ENCODE measurements around the gene ATCAY.
A peak's percentile ranks its signal among the peaks of the same experiment; 100 is the strongest.

The ATCAY gene

DNA sequence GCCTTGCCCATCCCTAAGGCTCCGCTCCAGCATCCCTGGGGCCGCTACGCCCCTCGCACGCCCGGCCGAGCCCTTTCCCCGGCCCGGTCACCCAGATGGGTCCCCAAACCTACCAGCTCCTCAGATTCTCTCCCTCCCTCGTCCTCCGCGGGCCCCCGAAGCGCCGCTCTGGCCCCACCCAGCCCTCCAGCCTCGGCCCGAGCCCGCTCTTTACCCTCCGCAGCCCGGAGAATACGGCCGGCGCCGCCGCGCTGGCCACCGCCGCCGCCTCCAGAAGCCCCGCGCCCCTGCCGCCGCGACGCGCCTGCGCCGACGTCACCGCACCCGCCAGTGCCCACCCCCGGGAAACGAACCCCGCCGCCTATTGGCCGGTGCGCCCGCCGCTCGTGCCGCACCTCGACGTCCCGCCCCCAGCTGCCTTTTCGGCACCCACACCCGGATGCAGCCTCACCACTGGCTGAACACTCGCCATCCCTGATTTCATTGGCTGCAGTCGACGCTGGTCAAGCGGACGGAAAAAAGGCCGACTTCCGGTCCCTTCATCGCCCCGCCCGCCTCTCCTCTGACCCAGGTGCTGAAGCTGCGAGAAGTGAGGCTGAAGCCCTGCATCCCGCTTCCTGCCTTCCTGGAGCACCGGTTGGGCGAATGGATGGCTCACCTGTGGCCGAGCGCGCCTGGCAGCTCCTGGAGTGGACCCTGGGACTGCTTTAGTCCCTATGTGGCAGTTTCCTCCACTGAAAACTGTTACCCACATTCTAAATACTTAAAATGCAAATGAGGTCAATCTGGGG is 90.5 kb downstream of the ATCAY start, which contains the start of gene DAPK3:
DAPK3 (minus strand) TSS at position 292 of the 791 bp plus-strand sequence. CDS start 1,364 bp downstream, outside the sequence.
- peak; percentile 95 to 97 for DNase-seq

DNA sequence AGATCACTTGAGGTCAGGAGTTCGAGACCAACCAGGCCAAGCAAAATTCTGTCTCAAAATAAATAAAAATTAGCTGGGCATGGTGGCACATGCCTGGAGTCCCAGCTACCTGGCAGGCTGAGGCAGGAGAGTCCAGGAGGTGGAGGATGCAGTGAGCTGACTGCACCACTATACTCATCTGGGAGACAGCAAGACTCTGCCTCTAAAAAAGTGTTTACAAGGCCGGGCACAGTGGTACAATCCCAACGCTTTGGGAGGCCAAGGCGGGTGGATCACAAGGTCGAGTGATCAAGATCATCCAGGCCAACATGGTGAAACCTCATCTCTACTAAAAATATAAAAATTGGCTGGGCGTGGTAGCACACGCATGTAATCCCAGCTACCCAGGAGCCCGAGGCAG is 94.7 kb downstream of the ATCAY start:
- DNase-seq, result no peak

DNA sequence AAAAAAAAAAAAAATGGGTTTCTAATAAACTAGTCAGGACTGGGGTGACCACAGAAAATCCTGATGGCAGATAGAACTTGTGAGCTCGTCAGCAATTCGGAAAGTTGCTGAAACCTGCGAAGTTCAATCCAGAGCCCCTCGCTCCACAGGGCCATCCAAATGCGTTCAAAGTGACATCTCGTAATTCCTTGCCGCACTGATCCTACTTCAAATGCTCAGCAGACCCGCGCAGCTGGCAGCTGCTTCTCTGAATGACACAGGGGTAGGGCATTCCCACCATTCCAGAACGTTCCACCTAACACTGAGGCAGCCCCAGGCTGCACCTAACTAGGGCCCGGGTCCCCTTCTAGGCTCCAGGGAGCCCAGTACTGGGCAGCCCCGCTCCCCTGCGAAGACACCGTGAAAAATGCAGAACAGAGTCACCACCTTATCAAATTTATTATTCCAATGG is 95.2 kb downstream of the ATCAY start:
- no peak for DNase-seq

DNA sequence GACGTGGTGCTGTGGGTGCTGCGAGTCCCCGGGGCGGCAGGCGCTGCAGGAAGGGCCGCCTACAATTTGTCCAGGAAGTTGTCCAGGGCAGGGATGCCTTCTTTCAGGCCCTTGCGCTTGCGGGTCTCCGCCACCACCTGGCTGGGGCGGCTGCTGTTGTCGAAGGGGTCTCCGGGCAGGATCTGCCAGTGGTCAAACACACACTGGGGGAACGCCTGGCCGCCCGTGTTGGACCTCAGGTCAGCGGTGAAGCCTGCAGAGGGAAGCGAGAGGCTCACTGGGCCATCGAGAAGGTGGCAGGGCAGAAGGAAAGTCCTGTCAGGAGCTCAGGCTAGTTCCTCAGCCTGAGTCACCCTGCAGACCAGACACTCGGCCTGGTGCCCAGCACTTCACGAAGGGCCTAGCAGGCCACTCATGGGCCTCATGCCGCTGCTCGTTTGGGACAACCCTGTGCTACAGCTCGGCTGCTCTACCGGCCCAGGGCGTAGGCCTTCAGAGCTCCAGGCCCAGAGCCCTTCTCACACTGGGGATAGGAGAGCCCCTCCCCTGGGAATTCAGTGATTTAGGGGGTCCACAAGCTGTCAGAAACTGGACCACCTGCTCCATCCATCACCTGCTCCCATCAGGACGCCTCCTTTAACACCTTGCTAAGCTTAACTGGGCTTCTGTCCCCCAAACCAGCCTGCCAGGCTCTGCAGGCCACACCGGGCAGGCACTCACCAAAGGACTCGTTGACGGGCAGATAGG is 96.2 kb downstream of the ATCAY start:
- peak in 1 of 2 donors; percentile 43 for DNase-seq

All from stimulated activated CD4-positive, alpha-beta T cell treated with anti-CD3 and anti-CD28 coated beads, Interleukin-2, amount 100 ng/mL, for 24 hours (primary cell).